MM.1S (cell line): ENCODE measurements around the gene NAT9.

ENCODE experiments used
- DNase-seq: peaks from one replicate; pipeline ENCODE4 v3.0.0-alpha.2; 2015
- H2AFZ ChIP-seq: fragments of 300-600 bp; sonication (generic); 2 replicates; pipeline ENCODE4 v1.6.0; 2016; ENCODE audit warnings: antibody characterized with exemption, low read length
- H3F3A ChIP-seq: fragments of 300-600 bp; sonication (generic); 2 replicates; pipeline ENCODE4 v1.6.1; 2016; ENCODE audit warnings: mild to moderate bottlenecking, antibody characterized with exemption, low read length, moderate library complexity, mixed read lengths; ENCODE audit not compliant: insufficient read depth
- H3K27ac ChIP-seq: fragments of 300-600 bp; sonication (generic); 2 replicates; pipeline ENCODE4 v1.5.1; 2016; ENCODE audit warnings: mild to moderate bottlenecking, low read length
- H3K27me3 ChIP-seq: fragments of 300-600 bp; sonication (generic); replicated peaks from 2 replicates; pipeline ENCODE4 v1.6.0; 2016; ENCODE audit warnings: low read length; ENCODE audit not compliant: insufficient read depth
- H3K36me3 ChIP-seq: fragments of 300-600 bp; sonication (generic); replicated peaks from 2 replicates; pipeline ENCODE4 v1.6.1; 2016; ENCODE audit warnings: mild to moderate bottlenecking, low read length, mixed read lengths; ENCODE audit not compliant: insufficient read depth
- H3K4me1 ChIP-seq: fragments of 300-600 bp; sonication (generic); 2 replicates; pipeline ENCODE4 v1.6.1; 2016; ENCODE audit warnings: low read length, mixed read lengths
- H3K4me2 ChIP-seq: fragments of 300-600 bp; sonication (generic); 2 replicates; pipeline ENCODE4 v1.6.0; 2016; ENCODE audit warnings: low read depth, low read length
- H3K4me3 ChIP-seq: fragments of 300-600 bp; sonication (generic); 2 replicates; pipeline ENCODE4 v1.5.1; 2016; ENCODE audit warnings: low read length, mixed read lengths
- H3K79me2 ChIP-seq: fragments of 300-600 bp; sonication (generic); 2 replicates; pipeline ENCODE4 v1.6.1; 2016; ENCODE audit warnings: mixed run types, low read length, mixed read lengths
- H3K9ac ChIP-seq: fragments of 300-600 bp; sonication (generic); 2 replicates; pipeline ENCODE4 v1.6.1; 2016; ENCODE audit warnings: low read length, mixed read lengths
- H3K9me2 ChIP-seq: fragments of 300-600 bp; sonication (generic); replicated peaks from 2 replicates; pipeline ENCODE4 v1.6.1; 2016; ENCODE audit warnings: mild to moderate bottlenecking, low read length, mixed read lengths; ENCODE audit not compliant: insufficient read depth
- H3K9me3 ChIP-seq: fragments of 300-600 bp; sonication (generic); replicated peaks from 2 replicates; pipeline ENCODE4 v1.6.1; 2016; ENCODE audit warnings: mild to moderate bottlenecking, low read length, mixed read lengths; ENCODE audit not compliant: insufficient read depth
- H4K20me1 ChIP-seq: fragments of 300-600 bp; sonication (generic); 2 replicates; pipeline ENCODE4 v1.6.1; 2016; ENCODE audit warnings: mild to moderate bottlenecking, low read length, moderate library complexity, mixed read lengths; ENCODE audit not compliant: insufficient read depth
- CTCF ChIP-seq: fragments of 300-600 bp; sonication (generic); IDR thresholded peaks from 2 replicates; pipeline ENCODE4 v1.5.1; 2016; ENCODE audit warnings: antibody characterized with exemption, low read length, mixed read lengths
- EZH2 ChIP-seq: fragments of 300-600 bp; sonication (generic); optimal IDR thresholded peaks from 2 replicates; pipeline ENCODE3; 2017; ENCODE audit warnings: low read depth, mild to moderate bottlenecking, antibody characterized with exemption, low read length, mixed read lengths
- EZH2phosphoT487 ChIP-seq: fragments of 300-600 bp; sonication (generic); IDR thresholded peaks from 2 replicates; pipeline ENCODE4 v1.6.1; 2018; ENCODE audit warnings: antibody characterized with exemption, low read length

The NAT9 gene

GRCh38 chr17:74776044-74776962 lies at the start of gene NAT9:
NAT9 (minus strand) TSS chr17:74776345; CDS start chr17:74775698, 647 bp downstream.
- H2AFZ ChIP-seq: peak within 1 kb of the TSS; percentile 67
- TF ChIP-seq EZH2: no peak
- no peaks in the 10 kb centered on the region for H4K20me1 ChIP-seq
- H3K4me2 ChIP-seq: peak within 1 kb of the TSS; percentile 99
- H3K9me2 ChIP-seq: no peaks in the 10 kb centered on the region
- H3K36me3 ChIP-seq: no peaks in the 10 kb centered on the region
- peaks cover 78% of the 10 kb centered on the region for H3K79me2 ChIP-seq
- DNase-seq: peak; percentile 97
- no peaks in the 10 kb centered on the region for H3K27me3 ChIP-seq
- peaks cover 5% of the 10 kb centered on the region for H3K4me1 ChIP-seq
- no peaks in the 10 kb centered on the region for H3K9me3 ChIP-seq
- H3K9ac ChIP-seq: peak within 1 kb of the TSS; percentile 76
- H3F3A ChIP-seq: peaks cover 22% of the 10 kb centered on the region; the same call in 1 of the 2 replicates
- peak within 1 kb of the TSS; percentile 94 for H3K4me3 ChIP-seq
- H3K27ac ChIP-seq: no peak within 1 kb of the TSS

GRCh38 chr17:74824961-74825627 lies 48.9 kb upstream of the NAT9 start:
- no peaks in the 10 kb centered on the region for H3K4me1 ChIP-seq
- no peak overlapping the region for H3K4me2 ChIP-seq
- H3K27me3 ChIP-seq: no peaks in the 10 kb centered on the region
- no peaks in the 10 kb centered on the region for H3K36me3 ChIP-seq
- H3K27ac ChIP-seq: no peak overlapping the region
- H3K79me2 ChIP-seq: no peaks in the 10 kb centered on the region
- no peak overlapping the region for H3K4me3 ChIP-seq
- H2AFZ ChIP-seq: no peak overlapping the region
- H3K9me3 ChIP-seq: no peaks in the 10 kb centered on the region
- H3F3A ChIP-seq: no peaks in the 10 kb centered on the region
- no peak for TF ChIP-seq EZH2phosphoT487
- TF ChIP-seq CTCF: no peak
- no peak for TF ChIP-seq EZH2
- no peaks in the 10 kb centered on the region for H3K9me2 ChIP-seq
- no peak for DNase-seq
- no peak overlapping the region for H3K9ac ChIP-seq
- no peaks in the 10 kb centered on the region for H4K20me1 ChIP-seq

DNA sequence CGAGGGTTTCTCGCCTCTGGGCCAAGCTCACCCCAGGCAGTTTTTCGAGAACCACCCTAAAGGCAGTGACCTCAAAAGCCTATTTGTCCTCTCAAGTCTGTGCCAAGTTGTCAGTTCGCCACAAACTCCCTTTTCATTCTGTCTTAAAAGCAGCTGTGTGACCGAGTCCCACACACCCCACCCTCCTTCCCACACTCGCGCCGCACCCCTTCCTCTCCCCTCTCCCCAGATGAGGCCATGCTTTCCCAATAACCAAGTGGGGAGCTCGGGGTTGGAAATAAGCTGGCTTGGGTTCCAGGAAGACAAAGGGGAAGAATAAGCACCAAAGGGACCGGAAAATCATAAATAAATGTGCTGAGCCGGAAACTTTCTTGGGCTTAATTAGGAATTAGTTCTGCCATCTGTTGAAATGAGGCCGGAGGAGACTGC lies 46.8 kb upstream of the NAT9 start:
- H3K4me1 ChIP-seq: no peaks in the 10 kb centered on the region
- H3K9me3 ChIP-seq: no peaks in the 10 kb centered on the region
- H3K4me2 ChIP-seq: no peak overlapping the region
- no peaks in the 10 kb centered on the region for H3K27me3 ChIP-seq
- H3K27ac ChIP-seq: no peak overlapping the region
- no peaks in the 10 kb centered on the region for H3K36me3 ChIP-seq
- H3K9me2 ChIP-seq: no peaks in the 10 kb centered on the region
- no peak for DNase-seq
- no peaks in the 10 kb centered on the region for H4K20me1 ChIP-seq
- H2AFZ ChIP-seq: no peak overlapping the region
- no peak overlapping the region for H3K9ac ChIP-seq
- H3K4me3 ChIP-seq: no peak overlapping the region
- no peaks in the 10 kb centered on the region for H3K79me2 ChIP-seq
- TF ChIP-seq CTCF (no peak), EZH2 (no peak), EZH2phosphoT487 (no peak)
- H3F3A ChIP-seq: no peaks in the 10 kb centered on the region
